HUES48 (cell line): ENCODE data around the gene JAML.
"Not testable (repeated sequence)": the region's sequence is repeated elsewhere in the genome, so short reads cannot be mapped to it uniquely, and the experiment has no call there.

Source experiments
- H3K27ac ChIP-seq: one replicate; pipeline ENCODE4 v1.7.0; 2013; ENCODE audit warnings: low read depth, low read length, inconsistent platforms
- H3K27me3 ChIP-seq: 2 replicates; pipeline ENCODE4 v1.6.1; 2013; ENCODE audit warnings: mild to moderate bottlenecking, low read length; ENCODE audit not compliant: control insufficient read depth, insufficient read depth
- H3K36me3 ChIP-seq: 2 replicates; pipeline ENCODE4 v1.6.1; 2013; ENCODE audit warnings: low read length; ENCODE audit not compliant: control insufficient read depth, insufficient read depth
- H3K4me1 ChIP-seq: 2 replicates; pipeline ENCODE4 v1.6.1; 2013; ENCODE audit warnings: mild to moderate bottlenecking, low read length; ENCODE audit not compliant: control insufficient read depth, insufficient read depth
- H3K4me3 ChIP-seq: 2 replicates; pipeline ENCODE4 v1.5.1; 2013; ENCODE audit warnings: mild to moderate bottlenecking, low read depth, low read length
- H3K9ac ChIP-seq: 2 replicates; pipeline ENCODE4 v1.6.1; 2013; ENCODE audit warnings: mild to moderate bottlenecking, low read depth, low read length, moderate library complexity
- H3K9me3 ChIP-seq: 2 replicates; pipeline ENCODE4 v1.6.1; 2013; ENCODE audit warnings: low read length; ENCODE audit not compliant: control insufficient read depth, insufficient read depth

JAML gene

GRCh38 chr11:118205606-118206378 is 19.0 kb downstream of the JAML start:
- Histone ChIP-seq H3K36me3 (no peaks in the 10 kb centered on the region), H3K4me1 (peaks cover 6% of the 10 kb centered on the region), H3K9ac (no peak overlapping the region), H3K9me3 (no peaks in the 10 kb centered on the region), H3K27ac (no peak overlapping the region), H3K4me3 (no peak overlapping the region), H3K27me3 (no peaks in the 10 kb centered on the region)

- Histone ChIP-seq H3K9ac (no peak overlapping the region), H3K9me3 (no peaks in the 10 kb centered on the region), H3K27ac (no peak overlapping the region)
Observed at GRCh38 chr11:118202599-118203422, 22.0 kb downstream of the JAML start.

GRCh38 chr11:118201966-118202365 is 22.8 kb downstream of the JAML start:
- no peak overlapping the region for H3K27ac ChIP-seq

More at GRCh38 chr11:118202599-118203422, 22.0 kb downstream of the JAML start:
- Histone ChIP-seq H3K27me3 (no peaks in the 10 kb centered on the region), H3K4me3 (no peak overlapping the region), H3K36me3 (no peaks in the 10 kb centered on the region), H3K4me1 (0 out of 2 replicates have a peak, but pooled peaks cover 5% of the 10 kb centered on the region)

GRCh38 chr11:118200901-118201680 is 23.7 kb downstream of the JAML start:
- no peaks in the 10 kb centered on the region for H3K9me3 ChIP-seq
- no peaks in the 10 kb centered on the region for H3K27me3 ChIP-seq
- no peak overlapping the region for H3K27ac ChIP-seq

More at GRCh38 chr11:118201966-118202365, 22.8 kb downstream of the JAML start:
- H3K4me1 ChIP-seq, result peaks cover 8% of the 10 kb centered on the region
- no peak overlapping the region for H3K9ac ChIP-seq
- no peaks in the 10 kb centered on the region for H3K27me3 ChIP-seq
- H3K4me3 ChIP-seq, result no peak overlapping the region
- no peaks in the 10 kb centered on the region for H3K9me3 ChIP-seq
- no peaks in the 10 kb centered on the region for H3K36me3 ChIP-seq

GRCh38 chr11:118200497-118200896 is 24.3 kb downstream of the JAML start:
- H3K4me1 ChIP-seq, result peaks cover 14% of the 10 kb centered on the region
- H3K27ac ChIP-seq, result no peak overlapping the region
- H3K9ac ChIP-seq, result no peak overlapping the region
- H3K4me3 ChIP-seq, result no peak overlapping the region
- H3K9me3 ChIP-seq, result no peaks in the 10 kb centered on the region
- no peaks in the 10 kb centered on the region for H3K27me3 ChIP-seq
- no peaks in the 10 kb centered on the region for H3K36me3 ChIP-seq

More at GRCh38 chr11:118200901-118201680, 23.7 kb downstream of the JAML start:
- Histone ChIP-seq H3K4me1 (peaks cover 14% of the 10 kb centered on the region), H3K4me3 (no peak overlapping the region), H3K36me3 (no peaks in the 10 kb centered on the region), H3K9ac (no peak overlapping the region)

GRCh38 chr11:118199135-118199534 is 25.7 kb downstream of the JAML start:
- Histone ChIP-seq H3K9ac (no peak overlapping the region), H3K36me3 (no peaks in the 10 kb centered on the region), H3K27ac (no peak overlapping the region)

GRCh38 chr11:118198370-118198769 is 26.4 kb downstream of the JAML start:
- Histone ChIP-seq H3K27me3 (no peaks in the 10 kb centered on the region), H3K27ac (no peak overlapping the region), H3K9ac (no peak overlapping the region), H3K36me3 (no peaks in the 10 kb centered on the region), H3K4me1 (peaks cover 29% of the 10 kb centered on the region), H3K4me3 (no peak overlapping the region), H3K9me3 (no peaks in the 10 kb centered on the region)

More at GRCh38 chr11:118199135-118199534, 25.7 kb downstream of the JAML start:
- no peaks in the 10 kb centered on the region for H3K27me3 ChIP-seq
- no peak overlapping the region for H3K4me3 ChIP-seq
- H3K9me3 ChIP-seq, result no peaks in the 10 kb centered on the region
- H3K4me1 ChIP-seq, result peaks cover 26% of the 10 kb centered on the region

GRCh38 chr11:118194835-118195627 is 29.8 kb downstream of the JAML start:
- Histone ChIP-seq H3K27ac (peak overlapping the region; percentile 50), H3K4me1 (peaks cover 29% of the 10 kb centered on the region), H3K36me3 (no peaks in the 10 kb centered on the region), H3K9ac (no peak overlapping the region), H3K27me3 (no peaks in the 10 kb centered on the region), H3K4me3 (no peak overlapping the region), H3K9me3 (peaks cover 2% of the 10 kb centered on the region; the same call in 1 of the 2 replicates)

- H3K9me3 ChIP-seq, result peaks cover 2% of the 10 kb centered on the region; the same call in 1 of the 2 replicates
- no peak overlapping the region for H3K4me3 ChIP-seq
- H3K4me1 ChIP-seq, result peaks cover 29% of the 10 kb centered on the region
- H3K36me3 ChIP-seq, result no peaks in the 10 kb centered on the region
- no peak overlapping the region for H3K9ac ChIP-seq
- H3K27me3 ChIP-seq, result no peaks in the 10 kb centered on the region
- H3K27ac ChIP-seq, result no peak overlapping the region
Observed at GRCh38 chr11:118193910-118194566, 30.8 kb downstream of the JAML start.

GRCh38 chr11:118192817-118193216 is 32.0 kb downstream of the JAML start:
- H3K27ac ChIP-seq, H3K4me3 ChIP-seq, H3K36me3 ChIP-seq, H3K9ac ChIP-seq, H3K27me3 ChIP-seq, H3K9me3 ChIP-seq: not testable (repeated sequence)
- peaks cover 25% of the 10 kb centered on the region for H3K4me1 ChIP-seq
